Adrenal gland (tissue), 5 donors: ENCODE measurements around the gene VWA2.

ENCODE experiments used
- POLR2A ChIP-seq, 2 donors: fragments of 450-650 bp; IDR thresholded peaks; one replicate each; pipeline ENCODE4 v1.6.1; 2017; ENCODE audit warnings: antibody characterized with exemption in 2 of 2, mild to moderate bottlenecking in 2 of 2, moderate library complexity in 1 of 2
- TF ChIP-seq, protein P1 (sequence below), 6 experiments: fragments of 450-650 bp in 4 of 6; fragments of 200-600 bp in 2 of 6; sonication (generic) in 1 of 6; IDR thresholded peaks; 1 replicate in 5 of 6; 2 replicates in 1 of 6; pipeline versions ENCODE4 v1.5.1 to v1.8.0; 2016 to 2021; ENCODE audit warnings: antibody characterized with exemption in 6 of 6, mild to moderate bottlenecking in 2 of 6, moderate library complexity in 1 of 6
- donor health status: DM: no; HTN: no; CAD: no.

DNA sequence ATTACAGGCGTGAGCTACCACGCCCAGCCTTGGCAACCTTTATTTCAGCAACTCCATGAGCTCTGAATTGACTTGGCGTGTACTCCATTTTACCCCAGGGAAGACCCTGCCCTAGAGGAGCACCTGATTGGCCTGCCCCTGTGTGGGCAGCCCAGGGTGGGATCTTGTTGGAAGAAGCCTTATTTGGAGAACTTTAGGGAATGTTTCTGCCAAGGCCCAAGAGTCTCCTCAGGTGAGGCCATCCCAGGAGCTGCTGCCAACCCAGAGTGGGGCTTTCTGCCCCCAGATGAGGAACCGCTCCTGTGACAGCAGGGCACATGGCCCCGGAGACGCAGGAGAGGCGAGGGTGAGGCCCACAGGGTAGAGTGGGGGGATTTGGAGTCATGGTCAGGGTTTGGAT, 42.0 kb downstream of the VWA2 start:
- TF ChIP-seq, protein P1, sequence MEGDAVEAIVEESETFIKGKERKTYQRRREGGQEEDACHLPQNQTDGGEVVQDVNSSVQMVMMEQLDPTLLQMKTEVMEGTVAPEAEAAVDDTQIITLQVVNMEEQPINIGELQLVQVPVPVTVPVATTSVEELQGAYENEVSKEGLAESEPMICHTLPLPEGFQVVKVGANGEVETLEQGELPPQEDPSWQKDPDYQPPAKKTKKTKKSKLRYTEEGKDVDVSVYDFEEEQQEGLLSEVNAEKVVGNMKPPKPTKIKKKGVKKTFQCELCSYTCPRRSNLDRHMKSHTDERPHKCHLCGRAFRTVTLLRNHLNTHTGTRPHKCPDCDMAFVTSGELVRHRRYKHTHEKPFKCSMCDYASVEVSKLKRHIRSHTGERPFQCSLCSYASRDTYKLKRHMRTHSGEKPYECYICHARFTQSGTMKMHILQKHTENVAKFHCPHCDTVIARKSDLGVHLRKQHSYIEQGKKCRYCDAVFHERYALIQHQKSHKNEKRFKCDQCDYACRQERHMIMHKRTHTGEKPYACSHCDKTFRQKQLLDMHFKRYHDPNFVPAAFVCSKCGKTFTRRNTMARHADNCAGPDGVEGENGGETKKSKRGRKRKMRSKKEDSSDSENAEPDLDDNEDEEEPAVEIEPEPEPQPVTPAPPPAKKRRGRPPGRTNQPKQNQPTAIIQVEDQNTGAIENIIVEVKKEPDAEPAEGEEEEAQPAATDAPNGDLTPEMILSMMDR (IDR thresholded peaks at IDR 0.05): no peak
- no peak for TF ChIP-seq POLR2A (IDR thresholded peaks at IDR 0.05)
